Lower leg skin (tissue), 4 donors: Measurements from ENCODE around the gene CALY. TPM values are rescaled to one million over a fixed set of nuclear protein-coding genes. Genes with fewer than 3 reads are reported as not detected.

Source experiments
- DNase-seq, 2 donors: peaks; one replicate each; pipeline ENCODE4 v3.0.0-alpha.2; 2019; ENCODE audit warnings: low spot score in 2 of 2
- H3K4me3 ChIP-seq: fragments of 200-600 bp; sonication (generic); 2 replicates; pipeline ENCODE4 v1.5.1; 2017; ENCODE audit warnings: mild to moderate bottlenecking, low read depth; ENCODE audit not compliant: poor library complexity, severe bottlenecking
- CTCF ChIP-seq, 3 donors: fragments of 450-650 bp; IDR thresholded peaks; one replicate each; pipeline ENCODE4 v1.5.1; 2016; ENCODE audit warnings: antibody characterized with exemption in 3 of 3, mild to moderate bottlenecking in 3 of 3, moderate library complexity in 2 of 3
- POLR2A ChIP-seq, 2 donors: fragments of 450-650 bp; IDR thresholded peaks; one replicate each; pipeline ENCODE4 v1.6.1; 2016 to 2017; ENCODE audit warnings: antibody characterized with exemption in 2 of 2, mild to moderate bottlenecking in 1 of 2, moderate library complexity in 1 of 2
- WGBS, 2 donors: methylation state at CpG; one replicate each; pipeline ENCODE4 v1.1.5; 2018; 5-methylcytosine and 5-hydroxymethylcytosine counted together
- intact Hi-C: fragments of 100-400 bp; cut with DNase I; formaldehyde crosslinking; loops from one replicate; pipeline ENCODE4 v1.15.0; 2023; ENCODE audit warnings: low total_unique reads
- total RNA-seq, 4 donors: library from RNA; depleted of rRNA; stranded (reverse); fragments of >200 nt; gene quantifications; one replicate each; pipeline ENCODE4 v1.1.0, GENCODE V29; 2016

Gene CALY
- total RNA-seq, 4 donors from 2014 or later: not detected

GRCh38 chr10:133343558-133343957 lies 6.9 kb upstream of the CALY start:
- WGBS, 2 donors: 59 to 65% methylated on average over 9 of the region's 9 CpGs
- no peak for TF ChIP-seq CTCF (IDR thresholded peaks at IDR 0.05)
- no peak for TF ChIP-seq POLR2A (IDR thresholded peaks at IDR 0.05)

GRCh38 chr10:133342942-133343341 lies 6.2 kb upstream of the CALY start:
- TF ChIP-seq CTCF (IDR thresholded peaks at IDR 0.05) (no peak), POLR2A (IDR thresholded peaks at IDR 0.05) (no peak)
- DNase-seq: no peak
- no peak overlapping the region for H3K4me3 ChIP-seq
- 75 to 82% methylated on average over 8 of the region's 8 CpGs for WGBS, 2 donors
- intact Hi-C loops: no loop called here

More at GRCh38 chr10:133343558-133343957, 6.9 kb upstream of the CALY start:
- intact Hi-C loops: no loop called here
- DNase-seq: no peak
- H3K4me3 ChIP-seq: no peak overlapping the region

- TF ChIP-seq CTCF (IDR thresholded peaks at IDR 0.05) (no peak), POLR2A (IDR thresholded peaks at IDR 0.05) (no peak)
- WGBS, 2 donors: 79 to 85% methylated on average over 4 of the region's 4 CpGs
- intact Hi-C loops: no loop called here
- no peak overlapping the region for H3K4me3 ChIP-seq
- DNase-seq: no peak
Measured at GRCh38 chr10:133341983-133342382, 5.3 kb upstream of the CALY start.

GRCh38 chr10:133339708-133340380 lies 3.1 kb upstream of the CALY start:
- intact Hi-C loops: loop anchor here (10.0 kb wide), 1 partner anchor 185 kb away; the partner anchor contains the start of gene CYP2E1
- H3K4me3 ChIP-seq: no peak overlapping the region
- 91 to 93% methylated on average over 13 of the region's 13 CpGs for WGBS, 2 donors
- no peak for DNase-seq
- no peak for TF ChIP-seq CTCF (IDR thresholded peaks at IDR 0.05)
- no peak for TF ChIP-seq POLR2A (IDR thresholded peaks at IDR 0.05)

GRCh38 chr10:133338080-133339071 lies 1.7 kb upstream of the CALY start:
- WGBS, 2 donors: 87 to 89% methylated on average over 10 of the region's 10 CpGs
- TF ChIP-seq CTCF (IDR thresholded peaks at IDR 0.05) (no peak), POLR2A (IDR thresholded peaks at IDR 0.05) (no peak)
- no peak overlapping the region for H3K4me3 ChIP-seq
- no peak for DNase-seq
- intact Hi-C loops: loop anchor here (10.0 kb wide), 1 partner anchor 186 kb away; the partner anchor contains the start of gene CYP2E1
